Progenitor cell of endocrine pancreas (in vitro differentiated cells): ENCODE measurements around the gene TRIM2. TPM values are rescaled to one million over a fixed set of nuclear protein-coding genes. Genes with fewer than 3 reads are reported as not detected.

Experiments used
- DNase-seq: peaks from one replicate; pipeline ENCODE4 v3.0.0; 2021; ENCODE audit warnings: low spot score; ENCODE audit not compliant: unreplicated experiment
- H3K27ac Mint-ChIP-seq: 2 replicates; pipeline ENCODE4 v1.8.0; 2021; ENCODE audit warnings: mild to moderate bottlenecking, moderate library complexity, mixed read lengths
- H3K27me3 Mint-ChIP-seq: 2 replicates; pipeline ENCODE4 v1.8.0; 2021; ENCODE audit warnings: mixed read lengths
- H3K36me3 Mint-ChIP-seq: 2 replicates; pipeline ENCODE4 v1.8.0; 2022; ENCODE audit warnings: mixed read lengths; ENCODE audit not compliant: insufficient read depth
- H3K4me1 Mint-ChIP-seq: 2 replicates; pipeline ENCODE4 v1.8.0; 2021; ENCODE audit warnings: low read depth, mixed read lengths
- H3K4me3 Mint-ChIP-seq: 2 replicates; pipeline ENCODE4 v1.8.0; 2021; ENCODE audit warnings: low read depth, mild to moderate bottlenecking, moderate library complexity, mixed read lengths
- H3K9me3 Mint-ChIP-seq: 2 replicates; pipeline ENCODE4 v1.8.0; 2021; ENCODE audit warnings: low read depth, mixed read lengths
- total RNA-seq: library from RNA; stranded (reverse); gene quantifications from 2 replicates; pipeline ENCODE4 v1.2.1, GENCODE V29; 2021
- TF ChIP-seq, protein P1 (sequence below): fragments of 200-600 bp; sonication (generic); IDR thresholded peaks from one replicate; pipeline ENCODE4 v1.5.0; 2021; ENCODE audit warnings: antibody characterized with exemption, mild to moderate bottlenecking; ENCODE audit not compliant: unreplicated experiment

TRIM2 gene
- total RNA-seq, 1 donor from 2014 or later = 59.6 TPM

GRCh38 chr4:153367092-153367491, 162.8 kb downstream of the TRIM2 start:
- DNase-seq = no peak
- Mint-ChIP-seq H3K4me1 (no peaks in the 10 kb centered on the region), H3K27ac (no peak overlapping the region), H3K9me3 (peaks cover 8% of the 10 kb centered on the region), H3K36me3 (peaks cover 22% of the 10 kb centered on the region), H3K27me3 (no peaks in the 10 kb centered on the region), H3K4me3 (no peak overlapping the region)
- TF ChIP-seq, protein P1, sequence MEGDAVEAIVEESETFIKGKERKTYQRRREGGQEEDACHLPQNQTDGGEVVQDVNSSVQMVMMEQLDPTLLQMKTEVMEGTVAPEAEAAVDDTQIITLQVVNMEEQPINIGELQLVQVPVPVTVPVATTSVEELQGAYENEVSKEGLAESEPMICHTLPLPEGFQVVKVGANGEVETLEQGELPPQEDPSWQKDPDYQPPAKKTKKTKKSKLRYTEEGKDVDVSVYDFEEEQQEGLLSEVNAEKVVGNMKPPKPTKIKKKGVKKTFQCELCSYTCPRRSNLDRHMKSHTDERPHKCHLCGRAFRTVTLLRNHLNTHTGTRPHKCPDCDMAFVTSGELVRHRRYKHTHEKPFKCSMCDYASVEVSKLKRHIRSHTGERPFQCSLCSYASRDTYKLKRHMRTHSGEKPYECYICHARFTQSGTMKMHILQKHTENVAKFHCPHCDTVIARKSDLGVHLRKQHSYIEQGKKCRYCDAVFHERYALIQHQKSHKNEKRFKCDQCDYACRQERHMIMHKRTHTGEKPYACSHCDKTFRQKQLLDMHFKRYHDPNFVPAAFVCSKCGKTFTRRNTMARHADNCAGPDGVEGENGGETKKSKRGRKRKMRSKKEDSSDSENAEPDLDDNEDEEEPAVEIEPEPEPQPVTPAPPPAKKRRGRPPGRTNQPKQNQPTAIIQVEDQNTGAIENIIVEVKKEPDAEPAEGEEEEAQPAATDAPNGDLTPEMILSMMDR = no peak

DNA sequence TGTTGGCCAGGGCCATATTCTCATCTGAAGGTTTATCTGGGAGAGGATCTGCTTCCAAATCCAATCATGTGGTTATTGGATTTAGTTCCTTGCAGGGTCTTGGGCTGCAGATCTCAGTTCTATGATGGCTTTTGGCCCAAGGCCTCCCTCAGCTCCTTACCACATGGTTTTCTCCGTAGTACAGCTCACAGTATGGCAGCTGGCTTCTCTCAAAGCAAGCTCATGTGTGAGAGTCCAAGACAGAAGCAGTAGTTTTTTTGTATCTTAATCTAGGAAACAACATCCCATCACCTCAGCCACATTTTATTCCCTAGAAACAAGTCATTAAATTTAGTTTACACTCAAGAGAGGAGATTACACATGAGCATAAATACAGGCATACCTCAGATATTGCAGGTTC, 164.8 kb downstream of the TRIM2 start:
- TF ChIP-seq, protein P1 = no peak
- Mint-ChIP-seq H3K4me3 (no peak overlapping the region), H3K9me3 (peaks cover 8% of the 10 kb centered on the region), H3K36me3 (peaks cover 24% of the 10 kb centered on the region), H3K27me3 (no peaks in the 10 kb centered on the region), H3K4me1 (no peaks in the 10 kb centered on the region), H3K27ac (no peak overlapping the region)
- no peak for DNase-seq

GRCh38 chr4:153371701-153372234, 167.5 kb downstream of the TRIM2 start:
- peaks cover 8% of the 10 kb centered on the region for H3K9me3 Mint-ChIP-seq
- no peak for DNase-seq
- H3K4me3 Mint-ChIP-seq = no peak overlapping the region
- TF ChIP-seq, protein P1 = no peak
- H3K4me1 Mint-ChIP-seq = no peaks in the 10 kb centered on the region
- H3K36me3 Mint-ChIP-seq = peaks cover 24% of the 10 kb centered on the region
- no peak overlapping the region for H3K27ac Mint-ChIP-seq
- no peaks in the 10 kb centered on the region for H3K27me3 Mint-ChIP-seq

DNA sequence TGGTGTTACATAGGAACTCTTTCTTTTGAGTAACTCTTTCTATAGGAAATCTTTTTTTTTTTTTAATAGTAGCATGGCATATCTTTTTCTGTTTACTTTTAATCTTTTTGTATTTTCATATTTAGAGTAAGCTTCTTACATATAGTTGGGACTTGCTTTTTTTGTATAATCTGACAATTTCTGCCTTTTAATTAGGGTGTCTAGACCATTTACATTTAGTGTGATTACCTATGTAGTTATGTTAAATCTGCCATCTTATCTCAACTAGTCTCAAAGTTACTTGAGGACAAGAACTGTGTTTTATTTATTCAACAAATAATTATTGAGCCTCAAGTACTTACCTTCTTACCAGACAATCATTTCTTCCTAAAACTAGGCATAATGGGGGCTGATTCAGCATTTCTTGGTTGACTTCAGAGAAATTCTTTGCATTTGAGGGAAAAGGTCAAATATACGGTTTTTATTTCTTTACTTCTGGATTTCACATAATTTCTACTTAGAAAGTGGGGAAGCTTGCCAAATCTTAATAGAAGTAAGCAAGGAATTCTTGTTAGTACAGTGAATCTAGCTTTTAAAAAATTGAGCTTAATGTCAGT, 168.8 kb downstream of the TRIM2 start:
- DNase-seq = no peak
- peaks cover 2% of the 10 kb centered on the region for H3K4me1 Mint-ChIP-seq
- no peaks in the 10 kb centered on the region for H3K27me3 Mint-ChIP-seq
- peaks cover 8% of the 10 kb centered on the region for H3K9me3 Mint-ChIP-seq
- no peak overlapping the region for H3K27ac Mint-ChIP-seq
- H3K4me3 Mint-ChIP-seq = no peak overlapping the region
- peaks cover 21% of the 10 kb centered on the region for H3K36me3 Mint-ChIP-seq
- TF ChIP-seq, protein P1 = no peak

DNA sequence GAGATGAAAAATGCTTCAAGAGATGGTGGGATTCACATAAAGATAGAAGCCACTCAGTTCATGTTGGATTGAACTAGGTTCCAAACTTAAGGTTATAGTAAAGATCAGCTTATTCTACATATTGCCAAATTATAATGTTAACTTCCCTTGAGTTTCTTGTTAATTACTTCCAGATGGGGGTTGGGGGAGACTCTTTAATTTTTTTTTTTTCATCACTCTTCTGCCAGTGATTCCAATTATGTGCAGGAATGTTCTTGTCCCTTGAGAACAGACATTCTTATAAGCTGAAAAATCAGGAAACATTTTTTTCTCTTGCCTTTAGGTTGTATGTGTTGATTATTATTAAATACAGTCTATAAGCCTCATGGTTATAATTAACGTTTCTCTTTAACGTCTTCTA, 170.2 kb downstream of the TRIM2 start:
- DNase-seq = no peak
- Mint-ChIP-seq H3K9me3 (peaks cover 8% of the 10 kb centered on the region), H3K4me1 (peaks cover 2% of the 10 kb centered on the region), H3K27me3 (no peaks in the 10 kb centered on the region), H3K27ac (no peak overlapping the region), H3K36me3 (peaks cover 21% of the 10 kb centered on the region), H3K4me3 (no peak overlapping the region)
- TF ChIP-seq, protein P1 = no peak
